ENCODE data around the gene TMEM145. TPM values are rescaled to one million over a fixed set of nuclear protein-coding genes. Genes with fewer than 3 reads are reported as not detected.
A peak's percentile ranks its signal among the peaks of the same experiment; 100 is the strongest.

The TMEM145 gene
- total RNA-seq, 1 experiment from 2014 or later: 4.9 TPM

DNA sequence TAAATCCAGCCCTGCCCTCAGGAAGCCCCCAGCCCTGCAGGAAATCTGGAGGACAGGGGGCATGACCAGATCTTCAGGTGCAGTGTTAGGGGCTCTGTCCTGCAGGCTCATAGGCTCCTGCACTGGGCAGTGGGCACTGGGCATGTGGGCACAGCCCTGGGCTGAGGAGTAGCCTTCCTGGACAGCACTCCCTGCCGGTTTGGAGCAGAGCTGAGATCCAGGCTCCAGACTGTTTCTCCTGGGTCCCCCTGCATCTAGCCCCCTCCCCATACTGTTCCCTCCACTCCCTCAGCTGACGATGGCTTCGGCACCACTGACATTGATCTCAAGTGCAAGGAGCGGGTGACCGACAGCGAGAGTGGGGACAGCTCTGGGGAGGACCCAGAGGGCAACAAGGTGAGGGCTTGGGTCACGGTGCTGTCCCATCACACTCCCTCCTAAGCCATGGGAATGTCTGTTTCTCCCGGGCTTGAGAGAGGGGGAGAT, 23.5 kb upstream of the TMEM145 start:
- no peak overlapping the region for H3K4me3 ChIP-seq (ENCODE audit: low read depth, low read length, poor library complexity, severe bottlenecking)
- ChIA-PET POLR2A (ENCODE audit: low non-redundant PET) (no interaction called here), CTCF (no interaction called here)
- peaks cover 18% of the 10 kb centered on the region for H3K4me1 ChIP-seq (ENCODE audit: insufficient read depth, low read length, poor library complexity, severe bottlenecking)
- BruUV-seq (replicated peaks): no TSS peak
- H3K9me3 ChIP-seq (ENCODE audit: low read depth, low read length, poor library complexity, severe bottlenecking): no peaks in the 10 kb centered on the region
- no peaks in the 10 kb centered on the region for H3K27me3 ChIP-seq (replicated peaks; ENCODE audit: insufficient read depth, low read depth, low read length, poor library complexity)
- no peak for DNase-seq (ENCODE audit: low spot score)
- intact Hi-C loops (cut with micrococcal nuclease; ENCODE audit: unreplicated experiment): no loop called here
- no peak overlapping the region for H3K27ac ChIP-seq (ENCODE audit: low read depth, low read length, poor library complexity, severe bottlenecking)
- peaks cover 79% of the 10 kb centered on the region for H3K36me3 ChIP-seq (ENCODE audit: insufficient read depth, low read length, poor library complexity, severe bottlenecking)
- TF ChIP-seq, protein P1, sequence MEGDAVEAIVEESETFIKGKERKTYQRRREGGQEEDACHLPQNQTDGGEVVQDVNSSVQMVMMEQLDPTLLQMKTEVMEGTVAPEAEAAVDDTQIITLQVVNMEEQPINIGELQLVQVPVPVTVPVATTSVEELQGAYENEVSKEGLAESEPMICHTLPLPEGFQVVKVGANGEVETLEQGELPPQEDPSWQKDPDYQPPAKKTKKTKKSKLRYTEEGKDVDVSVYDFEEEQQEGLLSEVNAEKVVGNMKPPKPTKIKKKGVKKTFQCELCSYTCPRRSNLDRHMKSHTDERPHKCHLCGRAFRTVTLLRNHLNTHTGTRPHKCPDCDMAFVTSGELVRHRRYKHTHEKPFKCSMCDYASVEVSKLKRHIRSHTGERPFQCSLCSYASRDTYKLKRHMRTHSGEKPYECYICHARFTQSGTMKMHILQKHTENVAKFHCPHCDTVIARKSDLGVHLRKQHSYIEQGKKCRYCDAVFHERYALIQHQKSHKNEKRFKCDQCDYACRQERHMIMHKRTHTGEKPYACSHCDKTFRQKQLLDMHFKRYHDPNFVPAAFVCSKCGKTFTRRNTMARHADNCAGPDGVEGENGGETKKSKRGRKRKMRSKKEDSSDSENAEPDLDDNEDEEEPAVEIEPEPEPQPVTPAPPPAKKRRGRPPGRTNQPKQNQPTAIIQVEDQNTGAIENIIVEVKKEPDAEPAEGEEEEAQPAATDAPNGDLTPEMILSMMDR (conservative IDR thresholded peaks at IDR 0.05; ENCODE audit: low read depth, low read length): no peak
- no peak for TF ChIP-seq EZH2 (IDR thresholded peaks at IDR 0.05; ENCODE audit: borderline replicate concordance, low read depth, low read length, poor library complexity, severe bottlenecking)

- ChIA-PET POLR2A (ENCODE audit: low non-redundant PET) (no interaction called here), CTCF (no interaction called here)
- TF ChIP-seq EZH2 (IDR thresholded peaks at IDR 0.05; ENCODE audit: borderline replicate concordance, low read depth, low read length, poor library complexity, severe bottlenecking): no peak
- TF ChIP-seq, protein P1 (conservative IDR thresholded peaks at IDR 0.05; ENCODE audit: low read depth, low read length): no peak
- no TSS peak for BruUV-seq (replicated peaks)
- Histone ChIP-seq H3K36me3 (ENCODE audit: insufficient read depth, low read length, poor library complexity, severe bottlenecking) (peaks cover 85% of the 10 kb centered on the region), H3K27me3 (replicated peaks; ENCODE audit: insufficient read depth, low read depth, low read length, poor library complexity) (no peaks in the 10 kb centered on the region), H3K4me1 (ENCODE audit: insufficient read depth, low read length, poor library complexity, severe bottlenecking) (peaks cover 13% of the 10 kb centered on the region), H3K9me3 (ENCODE audit: low read depth, low read length, poor library complexity, severe bottlenecking) (no peaks in the 10 kb centered on the region), H3K27ac (ENCODE audit: low read depth, low read length, poor library complexity, severe bottlenecking) (no peak overlapping the region), H3K4me3 (ENCODE audit: low read depth, low read length, poor library complexity, severe bottlenecking) (no peak overlapping the region)
- intact Hi-C loops (cut with micrococcal nuclease; ENCODE audit: unreplicated experiment): no loop called here
- no peak for DNase-seq (ENCODE audit: low spot score)
Measured at GRCh38 chr19:42290136-42290522, 23.0 kb upstream of the TMEM145 start.

GRCh38 chr19:42290523-42291434, 22.3 kb upstream of the TMEM145 start:
- CTCF ChIA-PET: no interaction called here
- intact Hi-C loops (cut with micrococcal nuclease; ENCODE audit: unreplicated experiment): no loop called here
- TF ChIP-seq, protein P1 (conservative IDR thresholded peaks at IDR 0.05; ENCODE audit: low read depth, low read length): peak; percentile 48
- no peak for TF ChIP-seq EZH2 (IDR thresholded peaks at IDR 0.05; ENCODE audit: borderline replicate concordance, low read depth, low read length, poor library complexity, severe bottlenecking)

More at GRCh38 chr19:42290523-42291434, 22.3 kb upstream of the TMEM145 start:
- Histone ChIP-seq H3K27ac (ENCODE audit: low read depth, low read length, poor library complexity, severe bottlenecking) (no peak overlapping the region), H3K9me3 (ENCODE audit: low read depth, low read length, poor library complexity, severe bottlenecking) (no peaks in the 10 kb centered on the region), H3K4me1 (ENCODE audit: insufficient read depth, low read length, poor library complexity, severe bottlenecking) (peaks cover 7% of the 10 kb centered on the region), H3K36me3 (ENCODE audit: insufficient read depth, low read length, poor library complexity, severe bottlenecking) (peaks cover 91% of the 10 kb centered on the region), H3K27me3 (replicated peaks; ENCODE audit: insufficient read depth, low read depth, low read length, poor library complexity) (no peaks in the 10 kb centered on the region), H3K4me3 (ENCODE audit: low read depth, low read length, poor library complexity, severe bottlenecking) (no peak overlapping the region)
- DNase-seq (ENCODE audit: low spot score): peak; percentile 54
- POLR2A ChIA-PET (ENCODE audit: low non-redundant PET): no interaction called here
- BruUV-seq (replicated peaks): no TSS peak

Measured in A673 (cell line).